RCC 7860 (cell line): Measurements from ENCODE around the gene PCDHA6.
"Not testable (repeated sequence)": the region's sequence is repeated elsewhere in the genome, so short reads cannot be mapped to it uniquely, and the experiment has no call there.

Experiments used
- DNase-seq: peaks from one replicate; pipeline ENCODE4 v3.0.0-alpha.2; 2015; ENCODE audit warnings: low spot score
- FAIRE-seq: peaks from 2 replicates; lab custom pipeline; 2012; peaks lifted over from hg19 to GRCh38; lab: Jason Lieb, UNC

PCDHA6 gene

DNA sequence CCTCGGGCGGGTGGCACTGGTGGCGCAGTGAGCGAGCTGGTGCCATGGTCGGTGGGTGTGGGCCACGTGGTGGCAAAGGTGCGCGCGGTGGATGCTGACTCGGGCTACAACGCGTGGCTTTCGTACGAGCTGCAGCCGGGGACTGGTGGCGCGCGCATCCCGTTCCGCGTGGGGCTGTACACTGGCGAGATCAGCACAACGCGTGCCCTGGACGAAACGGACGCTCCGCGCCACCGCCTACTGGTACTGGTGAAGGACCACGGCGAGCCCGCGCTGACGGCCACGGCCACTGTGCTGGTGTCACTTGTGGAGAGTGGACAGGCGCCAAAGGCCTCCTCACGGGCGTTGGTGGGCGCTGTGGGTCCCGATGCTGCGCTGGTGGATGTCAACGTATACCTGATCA, 18.9 kb upstream of the PCDHA6 start:
- DNase-seq: no peak
- no peak for FAIRE-seq

DNA sequence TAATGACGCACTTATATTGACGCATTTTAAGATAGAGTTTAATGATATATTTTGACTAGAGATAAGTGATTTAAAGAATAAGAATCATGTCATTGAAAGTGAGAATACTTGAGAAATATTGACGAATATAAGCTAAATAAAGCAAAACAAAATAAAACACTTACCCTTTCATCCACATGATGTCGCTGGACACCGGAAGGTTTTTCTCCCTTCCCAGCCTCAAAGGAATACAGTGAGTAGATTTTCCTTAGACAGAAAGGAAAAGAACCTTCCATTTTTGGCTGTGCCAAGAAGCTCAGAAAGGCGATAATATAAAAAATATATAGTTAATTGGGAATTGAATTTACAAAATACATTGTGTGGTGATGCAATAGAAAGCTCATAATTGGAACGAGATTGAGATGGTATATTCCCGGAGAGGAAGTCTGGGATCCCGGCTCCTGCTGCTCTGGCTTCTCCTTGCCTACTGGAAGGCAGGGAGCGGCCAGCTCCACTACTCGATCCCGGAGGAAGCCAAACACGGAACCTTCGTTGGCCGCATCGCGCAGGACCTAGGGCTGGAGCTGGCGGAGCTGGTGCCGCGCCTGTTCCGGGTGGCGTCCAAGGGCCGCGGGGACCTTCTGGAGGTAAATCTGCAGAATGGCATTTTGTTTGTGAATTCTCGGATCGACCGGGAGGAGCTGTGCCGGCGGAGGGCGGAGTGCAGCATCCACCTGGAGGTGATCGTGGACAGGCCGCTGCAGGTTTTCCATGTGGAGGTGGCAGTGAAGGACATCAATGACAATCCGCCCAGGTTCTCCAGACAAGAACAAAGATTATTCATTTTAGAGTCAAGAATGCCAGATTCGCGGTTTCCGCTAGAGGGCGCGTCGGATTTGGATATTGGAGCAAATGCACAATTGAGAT, 6.1 kb upstream of the PCDHA6 start, which contains the start of gene PCDHA5:
Gene PCDHA5 (plus strand): TSS at position 239 of the 906 bp plus-strand sequence.
- DNase-seq: peak; percentile 6
- no peak for FAIRE-seq

DNA sequence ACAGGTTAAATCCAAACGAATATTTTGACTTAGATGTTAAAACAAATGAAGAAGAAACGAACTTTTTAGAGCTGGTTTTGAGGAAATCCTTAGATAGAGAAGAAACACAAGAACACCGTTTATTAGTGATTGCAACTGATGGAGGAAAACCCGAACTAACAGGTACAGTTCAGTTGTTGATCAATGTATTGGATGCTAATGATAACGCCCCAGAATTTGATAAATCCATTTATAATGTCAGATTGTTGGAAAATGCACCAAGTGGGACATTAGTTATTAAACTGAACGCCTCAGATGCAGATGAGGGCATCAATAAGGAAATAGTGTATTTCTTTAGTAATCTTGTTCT, 5.5 kb upstream of the PCDHA6 start:
- DNase-seq (no peak), FAIRE-seq (no peak)

DNA sequence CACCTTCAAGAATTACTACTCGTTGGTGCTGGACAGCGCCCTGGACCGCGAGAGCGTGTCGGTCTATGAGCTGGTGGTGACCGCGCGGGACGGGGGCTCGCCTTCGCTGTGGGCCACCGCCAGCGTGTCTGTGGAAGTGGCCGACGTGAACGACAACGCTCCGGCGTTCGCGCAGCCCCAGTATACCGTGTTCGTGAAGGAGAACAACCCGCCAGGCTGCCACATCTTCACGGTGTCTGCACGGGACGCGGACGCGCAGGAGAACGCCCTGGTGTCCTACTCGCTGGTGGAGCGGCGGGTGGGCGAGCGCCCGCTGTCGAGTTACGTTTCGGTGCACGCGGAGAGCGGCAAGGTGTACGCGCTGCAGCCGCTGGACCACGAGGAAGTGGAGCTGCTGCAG, 4.8 kb upstream of the PCDHA6 start:
- not testable (repeated sequence) for DNase-seq, FAIRE-seq

DNA sequence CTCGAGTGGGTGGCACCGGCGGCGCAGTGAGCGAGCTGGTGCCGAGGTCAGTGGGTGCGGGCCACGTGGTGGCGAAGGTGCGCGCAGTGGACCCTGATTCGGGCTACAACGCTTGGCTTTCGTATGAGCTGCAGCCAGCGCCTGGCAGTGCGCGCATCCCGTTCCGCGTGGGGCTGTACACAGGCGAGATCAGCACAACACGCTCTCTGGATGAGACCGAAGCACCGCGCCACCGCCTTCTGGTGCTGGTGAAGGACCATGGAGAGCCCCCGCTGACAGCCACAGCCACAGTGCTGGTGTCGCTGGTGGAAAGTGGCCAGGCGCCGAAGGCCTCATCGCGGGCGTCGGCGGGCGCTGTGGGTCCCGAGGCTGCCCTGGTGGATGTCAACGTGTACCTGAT, 4.3 kb upstream of the PCDHA6 start:
- DNase-seq: no peak

DNA sequence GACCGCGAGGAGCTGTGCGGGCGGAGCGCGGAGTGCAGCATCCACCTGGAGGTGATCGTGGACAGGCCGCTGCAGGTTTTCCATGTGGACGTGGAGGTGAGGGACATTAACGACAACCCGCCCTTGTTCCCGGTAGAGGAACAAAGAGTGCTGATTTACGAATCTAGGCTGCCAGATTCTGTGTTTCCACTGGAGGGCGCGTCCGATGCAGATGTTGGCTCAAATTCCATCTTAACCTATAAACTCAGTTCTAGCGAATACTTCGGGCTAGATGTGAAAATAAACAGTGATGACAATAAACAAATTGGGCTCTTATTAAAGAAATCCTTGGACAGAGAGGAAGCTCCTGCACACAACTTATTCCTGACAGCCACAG, 590 bp downstream of the PCDHA6 start:
- FAIRE-seq (no peak), DNase-seq (no peak)

More for the DNA sequence above, 4.3 kb upstream of the PCDHA6 start:
- no peak for FAIRE-seq

DNA sequence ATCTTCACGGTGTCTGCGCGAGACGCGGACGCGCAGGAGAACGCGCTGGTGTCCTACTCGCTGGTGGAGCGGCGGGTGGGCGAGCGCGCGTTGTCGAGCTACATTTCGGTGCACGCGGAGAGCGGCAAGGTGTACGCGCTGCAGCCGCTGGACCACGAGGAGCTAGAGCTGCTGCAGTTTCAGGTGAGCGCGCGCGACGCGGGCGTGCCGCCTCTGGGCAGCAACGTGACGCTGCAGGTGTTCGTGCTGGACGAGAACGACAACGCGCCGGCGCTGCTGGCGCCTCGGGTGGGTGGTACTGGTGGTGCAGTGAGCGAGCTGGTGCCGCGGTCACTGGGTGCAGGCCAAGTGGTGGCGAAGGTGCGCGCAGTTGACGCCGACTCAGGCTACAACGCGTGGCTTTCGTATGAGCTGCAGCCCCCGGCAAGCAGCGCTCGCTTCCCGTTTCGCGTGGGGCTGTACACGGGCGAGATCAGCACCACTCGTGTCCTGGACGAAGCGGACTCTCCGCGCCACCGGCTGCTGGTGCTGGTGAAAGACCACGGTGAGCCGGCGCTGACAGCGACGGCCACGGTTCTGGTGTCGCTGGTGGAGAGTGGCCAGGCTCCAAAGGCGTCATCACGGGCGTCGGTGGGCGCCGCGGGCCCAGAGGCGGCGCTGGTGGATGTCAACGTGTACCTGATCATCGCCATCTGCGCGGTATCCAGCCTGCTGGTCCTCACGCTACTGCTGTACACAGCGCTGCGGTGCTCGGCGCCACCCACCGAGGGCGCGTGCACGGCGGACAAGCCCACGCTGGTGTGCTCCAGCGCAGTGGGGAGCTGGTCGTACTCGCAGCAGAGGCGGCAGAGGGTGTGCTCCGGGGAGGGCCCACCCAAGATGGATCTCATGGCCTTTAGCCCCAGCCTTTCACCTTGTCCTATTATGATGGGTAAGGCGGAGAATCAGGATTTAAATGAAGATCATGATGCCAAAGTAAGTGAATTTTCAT, 2.0 kb downstream of the PCDHA6 start:
- not testable (repeated sequence) for FAIRE-seq, DNase-seq

DNA sequence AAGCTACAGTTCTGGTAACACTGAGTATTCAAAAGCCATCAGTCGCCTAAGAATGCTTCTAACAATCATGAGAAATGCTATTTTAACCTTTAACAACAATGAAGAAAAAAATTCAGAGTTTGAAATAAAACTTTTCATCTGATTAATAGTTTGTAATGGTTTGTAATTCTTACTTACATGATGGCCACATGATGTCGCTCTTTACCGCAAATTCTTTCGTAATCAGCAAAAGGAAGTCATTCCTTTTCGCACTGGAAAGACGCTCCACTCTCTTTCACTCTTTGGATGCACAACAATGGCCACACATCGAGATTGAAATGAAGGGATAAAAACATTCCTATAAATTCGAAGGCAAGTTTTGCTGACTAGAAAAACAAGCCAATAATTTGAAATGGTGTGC, 6.2 kb downstream of the PCDHA6 start, which contains the start of gene PCDHA7:
Gene PCDHA7 (plus strand): TSS at position 277 of the 400 bp plus-strand sequence. CDS start 115 bp downstream, at position 392.
- no peak for FAIRE-seq

DNA sequence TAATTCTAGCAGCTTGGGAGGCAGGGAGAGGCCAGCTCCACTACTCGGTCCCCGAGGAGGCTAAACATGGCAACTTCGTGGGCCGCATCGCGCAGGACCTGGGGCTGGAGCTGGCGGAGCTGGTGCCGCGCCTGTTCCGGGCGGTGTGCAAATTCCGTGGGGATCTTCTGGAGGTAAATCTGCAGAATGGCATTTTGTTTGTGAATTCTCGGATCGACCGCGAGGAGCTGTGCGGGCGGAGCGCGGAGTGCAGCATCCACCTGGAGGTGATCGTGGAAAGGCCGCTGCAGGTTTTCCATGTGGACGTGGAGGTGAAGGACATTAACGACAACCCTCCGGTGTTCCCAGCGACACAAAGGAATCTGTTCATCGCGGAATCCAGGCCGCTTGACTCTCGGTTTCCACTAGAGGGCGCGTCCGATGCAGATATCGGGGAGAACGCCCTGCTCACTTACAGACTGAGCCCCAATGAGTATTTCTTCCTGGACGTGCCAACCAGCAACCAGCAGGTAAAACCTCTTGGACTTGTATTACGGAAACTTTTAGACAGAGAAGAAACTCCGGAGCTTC, 6.8 kb downstream of the PCDHA6 start:
- DNase-seq, FAIRE-seq: not testable (repeated sequence)

More for the DNA sequence above, 6.2 kb downstream of the PCDHA6 start, which contains the start of gene PCDHA7:
- DNase-seq: peak; percentile 4

DNA sequence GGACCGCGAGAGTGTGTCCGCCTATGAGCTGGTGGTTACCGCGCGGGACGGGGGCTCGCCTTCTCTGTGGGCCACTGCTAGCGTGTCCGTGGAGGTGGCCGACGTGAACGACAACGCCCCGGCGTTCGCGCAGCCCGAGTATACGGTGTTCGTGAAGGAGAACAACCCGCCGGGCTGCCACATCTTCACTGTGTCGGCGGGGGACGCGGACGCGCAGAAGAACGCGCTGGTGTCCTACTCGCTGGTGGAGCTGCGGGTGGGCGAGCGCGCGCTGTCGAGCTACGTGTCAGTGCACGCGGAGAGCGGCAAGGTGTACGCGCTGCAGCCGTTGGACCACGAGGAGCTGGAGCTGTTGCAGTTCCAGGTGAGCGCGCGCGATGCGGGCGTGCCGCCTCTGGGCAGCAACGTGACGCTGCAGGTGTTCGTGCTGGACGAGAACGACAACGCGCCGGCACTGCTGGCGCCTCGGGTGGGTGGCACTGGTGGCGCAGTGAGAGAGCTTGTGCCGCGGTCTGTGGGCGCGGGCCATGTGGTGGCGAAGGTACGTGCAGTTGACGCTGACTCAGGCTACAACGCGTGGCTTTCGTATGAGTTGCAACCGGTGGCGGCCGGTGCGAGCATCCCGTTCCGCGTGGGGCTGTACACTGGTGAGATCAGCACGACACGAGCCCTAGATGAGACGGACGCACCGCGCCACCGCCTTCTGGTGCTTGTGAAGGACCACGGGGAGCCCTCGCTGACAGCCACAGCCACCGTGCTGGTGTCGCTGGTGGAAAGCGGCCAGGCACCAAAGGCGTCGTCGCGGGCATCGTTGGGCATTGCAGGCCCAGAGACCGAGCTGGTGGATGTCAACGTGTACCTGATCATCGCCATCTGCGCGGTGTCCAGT, 8.1 kb downstream of the PCDHA6 start:
- no peak for FAIRE-seq

DNA sequence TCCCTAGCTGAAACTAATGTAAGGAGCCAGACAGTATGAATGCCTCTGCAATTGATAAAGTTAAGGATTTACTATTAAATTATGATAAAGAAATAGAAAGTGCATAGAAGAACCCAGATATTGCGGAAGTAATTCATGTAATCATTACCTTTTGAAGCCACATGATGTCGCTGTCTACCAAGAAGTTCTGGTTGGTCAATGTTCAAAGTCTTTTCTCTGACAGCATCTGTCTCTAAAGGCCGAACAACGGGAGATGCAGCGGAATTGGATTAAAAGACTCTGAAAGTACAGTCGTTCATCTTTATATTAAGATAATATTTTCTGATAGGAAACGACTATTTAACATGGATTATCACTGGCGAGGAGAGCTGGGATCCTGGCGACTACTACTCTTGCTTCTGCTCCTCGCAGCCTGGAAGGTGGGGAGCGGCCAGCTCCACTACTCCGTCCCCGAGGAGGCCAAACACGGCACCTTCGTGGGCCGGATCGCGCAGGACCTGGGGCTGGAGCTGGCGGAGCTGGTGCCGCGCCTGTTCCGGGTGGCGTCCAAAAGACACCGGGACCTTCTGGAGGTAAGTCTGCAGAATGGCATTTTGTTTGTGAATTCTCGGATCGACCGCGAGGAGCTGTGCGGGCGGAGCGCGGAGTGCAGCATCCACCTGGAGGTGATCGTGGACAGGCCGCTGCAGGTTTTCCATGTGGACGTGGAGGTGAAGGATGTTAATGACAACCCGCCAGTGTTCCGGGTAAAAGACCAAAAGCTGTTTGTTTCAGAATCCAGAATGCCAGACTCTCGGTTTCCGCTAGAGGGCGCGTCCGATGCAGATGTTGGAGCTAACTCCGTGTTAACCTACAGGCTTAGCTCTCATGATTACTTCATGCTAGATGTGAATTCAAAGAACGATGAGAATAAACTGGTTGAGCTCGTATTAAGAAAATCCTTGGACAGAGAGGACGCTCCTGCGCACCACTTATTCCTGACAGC, 13.5 kb downstream of the PCDHA6 start, which contains the start of gene PCDHA8:
Gene PCDHA8 (plus strand): TSS at position 210 of the 985 bp plus-strand sequence. CDS start 135 bp downstream, at position 345.
- no peak for DNase-seq
- FAIRE-seq: no peak

More for the DNA sequence above, 8.1 kb downstream of the PCDHA6 start:
- no peak for DNase-seq

DNA sequence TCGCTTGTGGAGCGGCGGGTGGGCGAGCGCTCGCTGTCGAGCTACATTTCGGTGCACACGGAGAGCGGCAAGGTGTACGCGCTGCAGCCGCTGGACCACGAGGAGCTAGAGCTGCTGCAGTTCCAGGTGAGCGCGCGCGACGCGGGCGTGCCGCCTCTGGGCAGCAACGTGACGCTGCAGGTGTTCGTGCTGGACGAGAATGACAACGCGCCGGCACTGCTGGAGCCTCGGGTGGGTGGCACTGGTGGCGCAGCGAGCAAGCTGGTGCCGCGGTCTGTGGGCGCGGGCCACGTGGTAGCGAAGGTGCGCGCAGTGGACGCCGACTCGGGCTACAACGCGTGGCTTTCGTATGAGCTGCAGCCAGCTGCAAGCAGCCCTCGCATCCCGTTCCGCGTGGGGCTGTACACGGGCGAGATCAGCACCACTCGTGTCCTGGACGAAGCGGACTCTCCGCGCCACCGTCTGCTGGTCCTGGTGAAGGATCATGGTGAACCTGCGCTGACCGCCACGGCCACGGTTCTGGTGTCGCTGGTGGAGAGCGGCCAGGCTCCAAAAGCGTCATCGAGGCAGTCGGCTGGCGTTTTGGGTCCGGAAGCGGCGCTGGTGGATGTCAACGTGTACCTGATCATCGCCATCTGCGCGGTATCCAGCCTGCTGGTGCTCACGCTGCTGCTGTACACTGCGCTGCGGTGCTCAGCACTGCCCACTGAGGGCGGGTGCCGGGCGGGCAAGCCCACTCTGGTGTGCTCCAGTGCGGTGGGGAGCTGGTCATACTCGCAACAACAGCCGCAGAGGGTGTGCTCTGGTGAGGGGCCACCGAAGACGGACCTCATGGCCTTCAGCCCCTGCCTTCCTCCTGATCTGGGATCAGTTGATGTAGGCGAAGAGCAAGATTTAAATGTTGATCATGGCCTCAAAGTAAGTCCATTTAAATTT, 15.3 kb downstream of the PCDHA6 start:
- FAIRE-seq (no peak), DNase-seq (no peak)

DNA sequence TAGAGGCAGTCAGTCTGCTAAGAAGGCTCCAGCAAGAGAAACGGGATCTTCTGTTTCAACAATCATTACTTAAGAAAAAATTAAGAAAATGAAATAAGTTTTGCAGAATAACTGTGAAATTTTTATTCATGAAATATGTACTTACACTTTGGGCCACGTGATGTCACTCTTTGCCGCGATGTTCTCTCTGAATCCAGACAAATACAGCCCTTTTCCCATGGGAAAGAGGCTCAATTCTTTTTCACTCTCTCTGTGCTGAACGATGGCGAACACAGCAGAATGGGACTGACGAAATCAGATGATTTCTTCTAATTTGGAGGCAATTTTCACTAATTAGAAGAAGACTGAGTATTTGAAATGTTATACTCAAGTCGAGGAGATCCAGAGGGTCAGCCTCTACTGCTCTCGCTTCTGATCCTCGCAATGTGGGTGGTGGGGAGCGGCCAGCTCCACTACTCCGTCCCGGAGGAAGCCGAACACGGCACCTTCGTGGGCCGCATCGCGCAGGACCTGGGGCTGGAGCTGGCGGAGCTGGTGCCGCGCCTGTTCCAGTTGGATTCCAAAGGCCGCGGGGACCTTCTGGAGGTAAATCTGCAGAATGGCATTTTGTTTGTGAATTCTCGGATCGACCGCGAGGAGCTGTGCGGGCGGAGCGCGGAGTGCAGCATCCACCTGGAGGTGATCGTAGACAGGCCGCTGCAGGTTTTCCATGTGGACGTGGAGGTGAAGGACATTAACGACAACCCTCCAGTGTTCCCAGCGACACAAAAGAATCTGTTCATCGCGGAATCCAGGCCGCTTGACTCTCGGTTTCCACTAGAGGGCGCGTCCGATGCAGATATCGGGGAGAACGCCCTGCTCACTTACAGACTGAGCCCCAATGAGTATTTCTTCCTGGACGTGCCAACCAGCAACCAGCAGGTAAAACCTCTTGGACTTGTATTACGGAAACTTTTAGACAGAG, 20.7 kb downstream of the PCDHA6 start, which contains the start of gene PCDHA9:
Gene PCDHA9 (plus strand): TSS at position 244 of the 964 bp plus-strand sequence. CDS start 114 bp downstream, at position 358.
- FAIRE-seq, DNase-seq: not testable (repeated sequence)

DNA sequence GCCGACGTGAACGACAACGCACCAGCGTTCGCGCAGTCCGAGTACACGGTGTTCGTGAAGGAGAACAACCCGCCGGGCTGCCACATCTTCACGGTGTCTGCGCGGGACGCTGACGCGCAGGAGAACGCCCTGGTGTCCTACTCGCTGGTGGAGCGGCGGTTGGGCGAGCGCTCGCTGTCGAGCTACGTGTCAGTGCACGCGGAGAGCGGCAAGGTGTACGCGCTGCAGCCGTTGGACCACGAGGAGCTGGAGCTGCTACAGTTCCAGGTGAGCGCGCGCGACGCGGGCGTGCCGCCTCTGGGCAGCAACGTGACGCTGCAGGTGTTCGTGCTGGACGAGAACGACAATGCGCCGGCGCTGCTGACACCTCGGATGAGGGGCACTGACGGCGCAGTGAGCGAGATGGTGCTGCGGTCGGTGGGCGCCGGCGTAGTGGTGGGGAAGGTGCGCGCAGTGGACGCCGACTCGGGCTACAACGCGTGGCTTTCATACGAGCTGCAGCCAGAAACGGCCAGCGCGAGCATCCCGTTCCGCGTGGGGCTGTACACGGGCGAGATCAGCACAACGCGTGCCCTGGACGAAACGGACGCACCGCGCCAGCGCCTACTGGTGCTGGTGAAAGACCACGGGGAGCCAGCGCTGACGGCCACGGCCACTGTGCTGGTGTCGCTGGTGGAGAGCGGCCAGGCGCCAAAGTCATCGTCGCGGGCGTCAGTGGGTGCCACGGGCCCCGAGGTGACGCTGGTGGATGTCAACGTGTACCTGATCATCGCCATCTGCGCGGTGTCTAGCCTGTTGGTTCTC, 22.3 kb downstream of the PCDHA6 start:
- not testable (repeated sequence) for DNase-seq, FAIRE-seq
